ENCODE data around the gene ARFGEF2. TPM values are rescaled to one million over a fixed set of nuclear protein-coding genes. Genes with fewer than 3 reads are reported as not detected.

ARFGEF2 gene
- total RNA-seq, 4 donors from 2014 or later, result 27.6 to 33.5 (median 30.1) TPM

GRCh38 chr20:48984575-48985219 lies 63.2 kb downstream of the ARFGEF2 start:
- Histone ChIP-seq H3K27ac (no peak overlapping the region), H3K4me1 (no peaks in the 10 kb centered on the region), H3K27me3 (no peaks in the 10 kb centered on the region), H3K9me3 (peaks cover 0 to 8% (median 0%) of the 10 kb centered on the region in 4 donors), H3K36me3 (peaks cover 2 to 95% (median 39%) of the 10 kb centered on the region in 3 donors), H3K4me3 (no peak overlapping the region)
- DNase-seq (ENCODE audit: low spot score in 2 of 2), result no peak
- WGBS, 2 donors, result 69 to 87% methylated on average over 10 of the region's 10 CpGs
- TF ChIP-seq CTCF (IDR thresholded peaks at IDR 0.05) (no peak), POLR2A (IDR thresholded peaks at IDR 0.05) (no peak), EP300 (IDR thresholded peaks at IDR 0.05) (no peak)

- H3K4me3 ChIP-seq, result no peak overlapping the region
- 54 to 69% methylated on average over 2 of the region's 2 CpGs for WGBS, 2 donors
- no peaks in the 10 kb centered on the region for H3K27me3 ChIP-seq
- peak in 1 of 5 experiments; percentile 10 for TF ChIP-seq CTCF (IDR thresholded peaks at IDR 0.05)
- no peak for TF ChIP-seq POLR2A (IDR thresholded peaks at IDR 0.05)
- no peak for TF ChIP-seq EP300 (IDR thresholded peaks at IDR 0.05)
- no peak for DNase-seq (ENCODE audit: low spot score in 2 of 2)
- H3K4me1 ChIP-seq, result no peaks in the 10 kb centered on the region
- H3K9me3 ChIP-seq, result peaks cover 0 to 8% (median 0%) of the 10 kb centered on the region in 4 donors
- H3K27ac ChIP-seq, result no peak overlapping the region
- H3K36me3 ChIP-seq, result peaks cover 5 to 100% (median 46%) of the 10 kb centered on the region in 3 donors
These were observed 65.4 kb downstream of the ARFGEF2 start for GRCh38 chr20:48986899-48987298.

- 74 to 81% methylated on average over 1 of the region's 1 CpG for WGBS, 2 donors
- no peak for TF ChIP-seq POLR2A (IDR thresholded peaks at IDR 0.05)
- TF ChIP-seq EP300 (IDR thresholded peaks at IDR 0.05), result no peak
- no peak for TF ChIP-seq CTCF (IDR thresholded peaks at IDR 0.05)
- H3K27me3 ChIP-seq, result no peaks in the 10 kb centered on the region
- DNase-seq (ENCODE audit: low spot score in 2 of 2), result no peak
- H3K4me3 ChIP-seq, result no peak overlapping the region
- H3K27ac ChIP-seq, result no peak overlapping the region
- H3K36me3 ChIP-seq, result peaks cover 5 to 100% (median 40%) of the 10 kb centered on the region in 3 donors
- no peaks in the 10 kb centered on the region for H3K9me3 ChIP-seq
- no peaks in the 10 kb centered on the region for H3K4me1 ChIP-seq
These were observed 69.0 kb downstream of the ARFGEF2 start for GRCh38 chr20:48990467-48990866.

- no peak for DNase-seq (ENCODE audit: low spot score in 2 of 2)
- Histone ChIP-seq H3K27me3 (no peaks in the 10 kb centered on the region), H3K4me3 (no peak overlapping the region), H3K9me3 (no peaks in the 10 kb centered on the region), H3K36me3 (peaks cover 3 to 100% (median 36%) of the 10 kb centered on the region in 3 donors), H3K27ac (no peak overlapping the region), H3K4me1 (no peaks in the 10 kb centered on the region)
- WGBS, 2 donors, result 79% methylated on average over 4 of the region's 4 CpGs
- TF ChIP-seq POLR2A (IDR thresholded peaks at IDR 0.05), result no peak
- no peak for TF ChIP-seq EP300 (IDR thresholded peaks at IDR 0.05)
- no peak for TF ChIP-seq CTCF (IDR thresholded peaks at IDR 0.05)
These were observed 74.1 kb downstream of the ARFGEF2 start for GRCh38 chr20:48995589-48995988.
